HCT116 (cell line): Measurements from ENCODE around the gene TMIGD2.

ENCODE experiments used
- ATF3 ChIP-seq: IDR thresholded peaks from 2 replicates; pipeline ENCODE4 v1.6.1; 2012
- CEBPB ChIP-seq: IDR thresholded peaks from 2 replicates; pipeline ENCODE4 v1.6.1; 2012; ENCODE audit warnings: low read depth
- CTCF ChIP-seq, 3 experiments: fragments of 200-600 bp in 1 of 3; sonication (generic) in 1 of 3; IDR thresholded peaks in 2 of 3; conservative IDR thresholded peaks in 1 of 3; 2 replicates each; pipeline ENCODE4 v1.5.1; 2012 to 2017; ENCODE audit warnings: low read depth in 2 of 3, low read length in 2 of 3, antibody characterized with exemption in 1 of 3, borderline replicate concordance in 1 of 3, control low read depth in 1 of 3, mild to moderate bottlenecking in 1 of 3, mixed read lengths in 1 of 3, mixed run types in 1 of 3, moderate library complexity in 1 of 3; ENCODE audit not compliant: insufficient read depth in 1 of 3
- EZH2 ChIP-seq: fragments of 200-600 bp; sonication (generic); IDR thresholded peaks from 2 replicates; pipeline ENCODE4 v1.6.1; 2017; ENCODE audit warnings: antibody characterized with exemption, mixed run types
- JUND ChIP-seq: IDR thresholded peaks from 2 replicates; pipeline ENCODE4 v1.6.1; 2012
- MAX ChIP-seq: IDR thresholded peaks from 2 replicates; pipeline ENCODE4 v1.6.1; 2012
- POLR2A ChIP-seq: IDR thresholded peaks from 2 replicates; pipeline ENCODE4 v1.7.0; 2011; ENCODE audit warnings: borderline replicate concordance; ENCODE audit not compliant: insufficient read depth, insufficient read length; ENCODE audit errors: extremely low read depth
- POLR2AphosphoS5 ChIP-seq: IDR thresholded peaks from 2 replicates; pipeline ENCODE4 v1.6.1; 2011; ENCODE audit warnings: mild to moderate bottlenecking, low read depth, low read length, moderate library complexity
- REST ChIP-seq: IDR thresholded peaks from 2 replicates; pipeline ENCODE4 v1.6.1; 2012; ENCODE audit warnings: low read depth
- TCF7L2 ChIP-seq: IDR thresholded peaks from 2 replicates; pipeline ENCODE4 v1.7.0; 2011; ENCODE audit warnings: borderline replicate concordance, inconsistent platforms; ENCODE audit not compliant: insufficient read depth, insufficient read length; ENCODE audit errors: extremely low read depth
- YY1 ChIP-seq: IDR thresholded peaks from 2 replicates; pipeline ENCODE4 v1.6.1; 2011; ENCODE audit warnings: low read length, low read depth, moderate library complexity, mild to moderate bottlenecking; ENCODE audit not compliant: insufficient replicate concordance; ENCODE audit errors: extremely low read depth
- ZBTB33 ChIP-seq: IDR thresholded peaks from 2 replicates; pipeline ENCODE4 v1.6.1; 2011; ENCODE audit warnings: mild to moderate bottlenecking, low read length, moderate library complexity; ENCODE audit not compliant: insufficient replicate concordance; ENCODE audit errors: extremely low read depth

GRCh38 chr19:4260613-4261191 lies 41.5 kb downstream of the TMIGD2 start:
- TF ChIP-seq CTCF (IDR thresholded peaks at IDR 0.05 in 2 of 3, conservative IDR thresholded peaks at IDR 0.05 in 1 of 3; ENCODE audit: borderline replicate concordance in 1 of 3, insufficient read depth in 1 of 3, low read depth in 2 of 3, low read length in 2 of 3) (no peak), MAX (no peak), JUND (no peak), TCF7L2 (no peak), POLR2AphosphoS5 (no peak), POLR2A (no peak), ATF3 (no peak), CEBPB (no peak), ZBTB33 (no peak), REST (no peak), EZH2 (no peak), YY1 (no peak)
